DOHH2 (cell line): ENCODE measurements around the gene COL8A1.

ENCODE experiments used
- H3F3A ChIP-seq: fragments of 200-600 bp; sonication (generic), shearing (Covaris generic); 2 replicates; pipeline ENCODE4 v1.6.0; 2016; ENCODE audit warnings: antibody characterized with exemption, mild to moderate bottlenecking; ENCODE audit not compliant: control insufficient read depth, insufficient read depth
- H3K27ac ChIP-seq: fragments of 200-600 bp; sonication (generic); 2 replicates; pipeline ENCODE4 v1.5.1; 2014; ENCODE audit warnings: low read depth, mild to moderate bottlenecking, low read length, moderate library complexity
- H3K27me3 ChIP-seq: fragments of 200-600 bp; sonication (generic); 2 replicates; pipeline ENCODE4 v1.6.1; 2014; ENCODE audit warnings: mild to moderate bottlenecking, low read length, mixed read lengths; ENCODE audit not compliant: control insufficient read depth
- H3K36me3 ChIP-seq: fragments of 200-600 bp; sonication (generic); 2 replicates; pipeline ENCODE4 v1.6.1; 2014; ENCODE audit warnings: mild to moderate bottlenecking, low read length, moderate library complexity, mixed read lengths; ENCODE audit not compliant: control insufficient read depth
- H3K4me1 ChIP-seq: fragments of 200-600 bp; sonication (generic); 2 replicates; pipeline ENCODE4 v1.6.1; 2014; ENCODE audit warnings: mild to moderate bottlenecking, low read length, mixed read lengths; ENCODE audit not compliant: control insufficient read depth
- H3K4me2 ChIP-seq: fragments of 200-600 bp; sonication (generic); 2 replicates; pipeline ENCODE4 v1.6.0; 2014; ENCODE audit warnings: mild to moderate bottlenecking, low read length, moderate library complexity
- H3K4me3 ChIP-seq: fragments of 200-600 bp; sonication (generic); 2 replicates; pipeline ENCODE4 v1.5.1; 2014; ENCODE audit warnings: mild to moderate bottlenecking, low read length, mixed read lengths
- H3K79me2 ChIP-seq: fragments of 200-600 bp; sonication (generic); 2 replicates; pipeline ENCODE4 v1.6.1; 2014; ENCODE audit warnings: mild to moderate bottlenecking, low read length, mixed read lengths; ENCODE audit not compliant: control insufficient read depth
- H3K9me2 ChIP-seq: fragments of 200-600 bp; sonication (generic); replicated peaks from 2 replicates; pipeline ENCODE4 v1.6.1; 2014; ENCODE audit warnings: mild to moderate bottlenecking, low read length, mixed read lengths; ENCODE audit not compliant: control insufficient read depth
- H3K9me3 ChIP-seq: fragments of 200-600 bp; sonication (generic); 2 replicates; pipeline ENCODE4 v1.6.1; 2014; ENCODE audit warnings: antibody characterized with exemption, low read length, mixed read lengths; ENCODE audit not compliant: control insufficient read depth, insufficient read depth
- H4K20me1 ChIP-seq: fragments of 200-600 bp; sonication (generic); 2 replicates; pipeline ENCODE4 v1.6.0; 2014; ENCODE audit warnings: low read depth, mild to moderate bottlenecking, antibody characterized with exemption, low read length, moderate library complexity; ENCODE audit not compliant: control insufficient read depth, insufficient read depth
- CTCF ChIP-seq: fragments of 200-600 bp; sonication (generic); IDR thresholded peaks from one replicate; pipeline ENCODE4 v1.5.1; 2014; ENCODE audit warnings: antibody characterized with exemption, mild to moderate bottlenecking, low read depth, low read length; ENCODE audit not compliant: poor library complexity, severe bottlenecking
- EZH2phosphoT487 ChIP-seq: fragments of 200-600 bp; sonication (generic); IDR thresholded peaks from 2 replicates; pipeline ENCODE4 v1.6.1; 2017; ENCODE audit warnings: borderline replicate concordance, mild to moderate bottlenecking, antibody characterized with exemption, low read length, moderate library complexity, mixed read lengths

The COL8A1 gene

GRCh38 chr3:99666201-99666600 is 27.8 kb downstream of the COL8A1 start:
- H3K4me2 ChIP-seq: no peak overlapping the region
- no peaks in the 10 kb centered on the region for H3K9me3 ChIP-seq
- TF ChIP-seq EZH2phosphoT487 (no peak), CTCF (no peak)
- H3F3A ChIP-seq: no peaks in the 10 kb centered on the region
- no peak overlapping the region for H3K27ac ChIP-seq
- H3K4me3 ChIP-seq: no peak overlapping the region
- no peaks in the 10 kb centered on the region for H4K20me1 ChIP-seq
- H3K36me3 ChIP-seq: no peaks in the 10 kb centered on the region
- no peaks in the 10 kb centered on the region for H3K4me1 ChIP-seq
- no peaks in the 10 kb centered on the region for H3K9me2 ChIP-seq
- no peaks in the 10 kb centered on the region for H3K27me3 ChIP-seq
- H3K79me2 ChIP-seq: no peaks in the 10 kb centered on the region

- H3K79me2 ChIP-seq: no peaks in the 10 kb centered on the region
- H3K4me1 ChIP-seq: no peaks in the 10 kb centered on the region
- H3K9me2 ChIP-seq: no peaks in the 10 kb centered on the region
- H3K27me3 ChIP-seq: 0 out of 2 replicates have a peak, but pooled peaks cover 2% of the 10 kb centered on the region
- H3K4me3 ChIP-seq: no peak overlapping the region
- H3F3A ChIP-seq: no peaks in the 10 kb centered on the region
- no peak overlapping the region for H3K27ac ChIP-seq
- H3K9me3 ChIP-seq: no peaks in the 10 kb centered on the region
- no peak for TF ChIP-seq EZH2phosphoT487
- no peaks in the 10 kb centered on the region for H3K36me3 ChIP-seq
- H4K20me1 ChIP-seq: no peaks in the 10 kb centered on the region
- no peak overlapping the region for H3K4me2 ChIP-seq
Observed at GRCh38 chr3:99668044-99668443, 29.6 kb downstream of the COL8A1 start.

- Histone ChIP-seq H3K36me3 (no peaks in the 10 kb centered on the region), H3F3A (no peaks in the 10 kb centered on the region), H3K79me2 (no peaks in the 10 kb centered on the region), H3K4me1 (no peaks in the 10 kb centered on the region), H3K9me3 (no peaks in the 10 kb centered on the region), H3K4me3 (no peak overlapping the region), H3K4me2 (no peak overlapping the region), H4K20me1 (no peaks in the 10 kb centered on the region), H3K27ac (no peak overlapping the region), H3K27me3 (0 out of 2 replicates have a peak, but pooled peaks cover 2% of the 10 kb centered on the region), H3K9me2 (no peaks in the 10 kb centered on the region)
- TF ChIP-seq EZH2phosphoT487: no peak
- TF ChIP-seq CTCF: no peak
Observed at GRCh38 chr3:99669879-99670555, 31.6 kb downstream of the COL8A1 start.

GRCh38 chr3:99670556-99670950 is 32.2 kb downstream of the COL8A1 start:
- Histone ChIP-seq H3K9me2 (no peaks in the 10 kb centered on the region), H3K4me1 (no peaks in the 10 kb centered on the region), H3K79me2 (no peaks in the 10 kb centered on the region), H3K36me3 (no peaks in the 10 kb centered on the region), H3K27me3 (0 out of 2 replicates have a peak, but pooled peaks cover 2% of the 10 kb centered on the region), H3F3A (no peaks in the 10 kb centered on the region), H4K20me1 (no peaks in the 10 kb centered on the region), H3K27ac (no peak overlapping the region), H3K9me3 (no peaks in the 10 kb centered on the region), H3K4me3 (no peak overlapping the region), H3K4me2 (no peak overlapping the region)
- no peak for TF ChIP-seq CTCF
- TF ChIP-seq EZH2phosphoT487: no peak
